Kidney (tissue), 14 donors: ENCODE measurements around the gene PWP1. TPM values are rescaled to one million over a fixed set of nuclear protein-coding genes. Genes with fewer than 3 reads are reported as not detected.

Source experiments
- DNase-seq, 5 donors: peaks; one replicate each; pipeline ENCODE4 v3.0.0-alpha.2; 2013 to 2020
- FAIRE-seq: peaks from 2 replicates; lab custom pipeline; 2012; peaks lifted over from hg19 to GRCh38; lab: Jason Lieb, UNC
- H3K27ac ChIP-seq, 2 donors: one replicate each; pipeline ENCODE4 v1.7.0; 2013; ENCODE audit warnings: low read depth in 2 of 2, low read length in 2 of 2, inconsistent platforms in 1 of 2
- H3K27me3 ChIP-seq: one replicate; pipeline ENCODE4 v1.7.1; 2013; ENCODE audit warnings: low read length, inconsistent platforms; ENCODE audit not compliant: control insufficient read depth, insufficient read depth
- H3K36me3 ChIP-seq, 3 donors: one replicate each; pipeline versions ENCODE4 v1.7.0 to v1.7.1; 2013; ENCODE audit warnings: low read length in 3 of 3, control low read depth in 1 of 3, inconsistent platforms in 1 of 3; ENCODE audit not compliant: insufficient read depth in 3 of 3, control insufficient read depth in 2 of 3
- H3K4me1 ChIP-seq, 3 donors: one replicate each; pipeline versions ENCODE4 v1.7.0 to v1.7.1; 2013; ENCODE audit warnings: low read length in 3 of 3, inconsistent platforms in 1 of 3, low read depth in 1 of 3; ENCODE audit not compliant: control insufficient read depth in 2 of 3, insufficient read depth in 2 of 3
- H3K4me3 ChIP-seq, 3 donors: one replicate each; pipeline versions ENCODE4 v1.7.0 to v1.8.1; 2013; ENCODE audit warnings: low read length in 3 of 3, control low read depth in 1 of 3, inconsistent platforms in 1 of 3
- H3K9ac ChIP-seq, 3 donors: one replicate each; pipeline versions ENCODE4 v1.7.0 to v1.7.1; 2013; ENCODE audit warnings: low read length in 3 of 3, control low read depth in 1 of 3, inconsistent platforms in 1 of 3
- H3K9me3 ChIP-seq, 3 donors: one replicate each; pipeline versions ENCODE4 v1.7.0 to v1.7.1; 2013; ENCODE audit warnings: low read length in 3 of 3, control low read depth in 1 of 3, inconsistent platforms in 1 of 3; ENCODE audit not compliant: control insufficient read depth in 2 of 3, insufficient read depth in 1 of 3
- intact Hi-C: fragments of 100-400 bp; cut with DNase I; formaldehyde crosslinking; loops from one replicate; pipeline ENCODE4 v1.11.1; 2022
- polyA plus RNA-seq: library from polyadenylated mRNA; stranded (reverse); fragments of 350-450 nt; fragmentation: Illumina TruSeq; extraction: RNeasy Lipid Tissue Mini Kit (QIAGEN cat#74804); gene quantifications from one replicate; pipeline ENCODE4 v1.2.3, GENCODE V29; 2014; ENCODE audit warnings: low read depth, low replicate concordance; ENCODE audit not compliant: insufficient read depth
- total RNA-seq: library from RNA; stranded (reverse); fragmentation: NEBNext Ultra II Directional; extraction: Animal tissue kit (Norgen Biotek cat#: 25700); gene quantifications from one replicate; pipeline ENCODE4 v1.2.1, GENCODE V29; 2021
- TF ChIP-seq, protein P1 (sequence below): IDR thresholded peaks from 3 replicates; pipeline ENCODE4 v1.5.1; 2012; ENCODE audit warnings: mild to moderate bottlenecking, moderate library complexity, borderline replicate concordance; ENCODE audit not compliant: insufficient read depth; ENCODE audit errors: extremely low read depth
- donor health status: control.
- donor health status: control.
- donor health status: control.
- donor health status: control.
- donor health status: control.
- donor health status: DM: yes; HTN: yes; CAD: no.
- donor health status: Normal renal cell carcinoma (clear cell type).

PWP1 gene
- total and polyA plus RNA-seq, 2 donors from 2014 or later = 27.4 to 28.8 TPM

DNA sequence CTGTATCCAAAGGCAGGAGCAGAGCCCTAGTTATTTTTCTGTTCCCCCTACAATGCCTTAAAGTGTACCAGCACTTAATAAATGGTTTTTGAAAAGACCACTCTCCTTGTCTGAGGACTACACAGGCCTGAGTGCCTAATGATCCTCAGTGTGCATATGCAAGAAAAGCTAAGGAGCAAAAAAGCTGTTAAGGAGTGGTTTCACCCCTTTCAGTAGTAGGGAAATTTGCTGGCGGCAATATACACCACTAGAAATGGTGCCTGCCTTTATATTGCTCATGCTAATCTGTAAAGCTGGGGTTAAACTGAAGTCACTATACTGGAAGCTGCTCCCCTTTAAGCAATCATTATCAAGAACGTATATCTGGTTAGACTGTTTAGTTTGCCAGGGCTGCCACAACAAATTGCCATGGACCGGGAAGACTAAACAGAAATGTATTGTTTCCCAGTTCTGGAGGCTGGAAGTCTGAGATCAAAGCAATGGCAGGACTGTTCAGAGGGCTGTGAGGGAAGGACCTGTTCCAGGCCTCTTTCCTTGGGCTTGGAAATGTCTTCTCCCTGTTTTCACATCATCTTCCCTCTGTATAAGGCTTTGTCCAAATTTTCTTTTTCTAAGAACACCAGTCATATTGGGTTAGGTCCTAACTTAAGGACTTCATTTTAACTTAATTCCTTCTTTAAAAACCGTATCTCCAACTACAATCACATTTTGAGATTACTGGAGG, 45.2 kb downstream of the PWP1 start:
- peak overlapping the region in 1 of 2 donors; percentile 20 for H3K27ac ChIP-seq
- intact Hi-C loops = no loop called here

DNA sequence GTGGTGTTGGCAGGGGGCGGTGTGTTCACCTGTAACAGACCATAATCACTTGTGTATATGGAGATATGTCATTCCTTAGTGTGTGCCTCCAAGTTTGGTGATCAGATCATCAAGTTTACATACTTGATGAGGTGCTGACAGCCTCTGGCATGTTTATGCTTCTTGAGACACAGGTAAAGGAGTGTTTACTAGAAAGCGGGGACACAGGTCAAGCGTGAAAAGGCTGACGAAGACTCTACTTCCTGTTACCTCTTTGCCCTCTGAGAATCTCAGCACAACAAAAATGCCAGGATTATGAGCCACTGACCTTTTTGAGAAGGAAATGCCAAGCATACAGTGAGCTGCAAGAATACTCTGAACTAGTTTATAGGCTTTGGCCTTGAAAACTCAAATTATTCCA, 45.8 kb downstream of the PWP1 start:
- Histone ChIP-seq H3K4me3 (no peak overlapping the region), H3K27me3 (no peaks in the 10 kb centered on the region), H3K36me3 (peaks cover 11 to 23% (median 15%) of the 10 kb centered on the region in 3 donors), H3K27ac (no peak overlapping the region), H3K9ac (no peak overlapping the region), H3K9me3 (no peaks in the 10 kb centered on the region), H3K4me1 (peaks cover 0 to 4% (median 0%) of the 10 kb centered on the region in 3 donors)
- FAIRE-seq (no peak), DNase-seq (peak in 1 of 5 donors; percentile 7)
- TF ChIP-seq, protein P1, sequence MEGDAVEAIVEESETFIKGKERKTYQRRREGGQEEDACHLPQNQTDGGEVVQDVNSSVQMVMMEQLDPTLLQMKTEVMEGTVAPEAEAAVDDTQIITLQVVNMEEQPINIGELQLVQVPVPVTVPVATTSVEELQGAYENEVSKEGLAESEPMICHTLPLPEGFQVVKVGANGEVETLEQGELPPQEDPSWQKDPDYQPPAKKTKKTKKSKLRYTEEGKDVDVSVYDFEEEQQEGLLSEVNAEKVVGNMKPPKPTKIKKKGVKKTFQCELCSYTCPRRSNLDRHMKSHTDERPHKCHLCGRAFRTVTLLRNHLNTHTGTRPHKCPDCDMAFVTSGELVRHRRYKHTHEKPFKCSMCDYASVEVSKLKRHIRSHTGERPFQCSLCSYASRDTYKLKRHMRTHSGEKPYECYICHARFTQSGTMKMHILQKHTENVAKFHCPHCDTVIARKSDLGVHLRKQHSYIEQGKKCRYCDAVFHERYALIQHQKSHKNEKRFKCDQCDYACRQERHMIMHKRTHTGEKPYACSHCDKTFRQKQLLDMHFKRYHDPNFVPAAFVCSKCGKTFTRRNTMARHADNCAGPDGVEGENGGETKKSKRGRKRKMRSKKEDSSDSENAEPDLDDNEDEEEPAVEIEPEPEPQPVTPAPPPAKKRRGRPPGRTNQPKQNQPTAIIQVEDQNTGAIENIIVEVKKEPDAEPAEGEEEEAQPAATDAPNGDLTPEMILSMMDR = no peak
- intact Hi-C loops = no loop called here

More for the DNA sequence above, 45.2 kb downstream of the PWP1 start:
- peak in 1 of 5 donors; percentile 5 for DNase-seq
- peaks cover 6 to 17% (median 9%) of the 10 kb centered on the region in 3 donors for H3K36me3 ChIP-seq
- H3K27me3 ChIP-seq = no peaks in the 10 kb centered on the region
- no peak overlapping the region for H3K9ac ChIP-seq
- H3K4me1 ChIP-seq = peaks cover 0 to 4% (median 0%) of the 10 kb centered on the region in 3 donors
- H3K4me3 ChIP-seq = no peak overlapping the region
- no peak for FAIRE-seq
- TF ChIP-seq, protein P1 = no peak
- no peaks in the 10 kb centered on the region for H3K9me3 ChIP-seq

GRCh38 chr12:107732365-107732764, 46.8 kb downstream of the PWP1 start:
- H3K27me3 ChIP-seq = no peaks in the 10 kb centered on the region
- no peak overlapping the region for H3K9ac ChIP-seq
- TF ChIP-seq, protein P1 = no peak
- FAIRE-seq (no peak), DNase-seq (no peak)
- no peak overlapping the region for H3K27ac ChIP-seq
- H3K4me1 ChIP-seq = peaks cover 0 to 4% (median 0%) of the 10 kb centered on the region in 3 donors
- intact Hi-C loops = no loop called here
- no peaks in the 10 kb centered on the region for H3K9me3 ChIP-seq
- H3K36me3 ChIP-seq = peaks cover 13 to 32% (median 24%) of the 10 kb centered on the region in 3 donors
- H3K4me3 ChIP-seq = no peak overlapping the region
